RPMI7951 (cell line): ENCODE data around the gene IKBIP. TPM values are rescaled to one million over a fixed set of nuclear protein-coding genes. Genes with fewer than 3 reads are reported as not detected.
"Not testable (repeated sequence)": the region's sequence is repeated elsewhere in the genome, so short reads cannot be mapped to it uniquely, and the experiment has no call there.

Experiments used
- DNase-seq: peaks from one replicate; pipeline ENCODE4 v3.0.0-alpha.2; 2012; ENCODE audit warnings: low read depth
- total RNA-seq: library from RNA; depleted of rRNA; stranded (reverse); fragments of >200 nt; shearing (Covaris generic); gene quantifications from 2 replicates; pipeline ENCODE4 v1.2.3, GENCODE V29; 2014; rRNA removed

The IKBIP gene, protein sequence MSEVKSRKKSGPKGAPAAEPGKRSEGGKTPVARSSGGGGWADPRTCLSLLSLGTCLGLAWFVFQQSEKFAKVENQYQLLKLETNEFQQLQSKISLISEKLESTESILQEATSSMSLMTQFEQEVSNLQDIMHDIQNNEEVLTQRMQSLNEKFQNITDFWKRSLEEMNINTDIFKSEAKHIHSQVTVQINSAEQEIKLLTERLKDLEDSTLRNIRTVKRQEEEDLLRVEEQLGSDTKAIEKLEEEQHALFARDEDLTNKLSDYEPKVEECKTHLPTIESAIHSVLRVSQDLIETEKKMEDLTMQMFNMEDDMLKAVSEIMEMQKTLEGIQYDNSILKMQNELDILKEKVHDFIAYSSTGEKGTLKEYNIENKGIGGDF
- 92.2 and 94.1 TPM in 2 replicates for total RNA-seq

GRCh38 chr12:98644712-98645571 lies at the start of gene IKBIP, which contains the start of gene APAF1:
Gene IKBIP, minus strand, starts transcription at chr12:98644788. Its CDS starts 87 bp downstream, at chr12:98644701.
Gene APAF1, plus strand, starts transcription at chr12:98645290. Its CDS starts 3,070 bp downstream, at chr12:98648360.
- peak; percentile 93 for DNase-seq

DNA sequence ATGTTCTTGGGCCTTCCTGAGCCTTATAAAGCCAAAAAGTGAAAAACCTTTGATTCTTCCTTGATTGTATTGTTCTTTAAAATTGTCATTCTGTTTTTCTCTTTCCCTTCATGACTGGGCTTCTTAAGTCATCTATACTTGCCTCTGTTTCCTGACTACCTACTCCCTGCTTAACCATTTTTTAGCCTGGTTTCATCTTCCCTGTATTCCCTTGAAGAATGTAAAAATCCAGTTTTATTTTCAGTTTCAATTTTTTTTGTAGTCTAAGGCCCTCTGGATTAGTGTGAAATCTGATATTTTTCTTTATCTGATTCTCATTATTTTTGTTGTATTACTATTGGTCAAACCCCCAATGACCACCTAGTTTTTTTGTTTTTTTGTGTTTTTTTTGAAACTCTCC lies 46.8 kb upstream of the IKBIP start:
- DNase-seq, result no peak

GRCh38 chr12:98686603-98687002 lies 42.0 kb upstream of the IKBIP start:
- DNase-seq, result no peak

GRCh38 chr12:98684199-98684598 lies 39.6 kb upstream of the IKBIP start:
- DNase-seq, result no peak

DNA sequence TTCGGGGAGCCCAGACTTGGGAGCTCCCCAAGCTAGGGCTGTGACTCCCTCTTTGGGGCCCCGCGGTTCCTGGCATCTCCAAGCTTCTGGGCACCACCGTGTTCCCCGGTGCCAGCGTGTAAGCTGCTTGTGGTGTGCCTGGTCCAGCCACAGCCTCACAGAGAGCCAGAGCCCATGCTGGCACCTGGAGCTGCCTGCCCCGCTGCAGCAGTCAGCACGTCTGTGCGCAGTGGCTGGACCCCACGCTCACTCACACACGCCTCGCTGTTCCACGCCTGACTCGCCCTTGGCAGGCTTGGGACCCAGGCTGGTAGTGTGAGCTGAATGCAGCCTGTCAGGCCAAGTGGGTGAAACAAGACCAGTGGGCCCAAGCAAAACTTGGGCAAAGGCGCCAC lies 35.0 kb upstream of the IKBIP start:
- DNase-seq, result no peak

- no peak for DNase-seq
These were observed 34.5 kb upstream of the IKBIP start for GRCh38 chr12:98678946-98679610.

GRCh38 chr12:98678236-98678945 lies 33.8 kb upstream of the IKBIP start:
- DNase-seq, result no peak

GRCh38 chr12:98674841-98675240 lies 30.3 kb upstream of the IKBIP start:
- DNase-seq, result no peak

GRCh38 chr12:98671459-98671858 lies 26.9 kb upstream of the IKBIP start:
- no peak for DNase-seq

- no peak for DNase-seq
These were observed 25.2 kb upstream of the IKBIP start for GRCh38 chr12:98669751-98670150.

DNA sequence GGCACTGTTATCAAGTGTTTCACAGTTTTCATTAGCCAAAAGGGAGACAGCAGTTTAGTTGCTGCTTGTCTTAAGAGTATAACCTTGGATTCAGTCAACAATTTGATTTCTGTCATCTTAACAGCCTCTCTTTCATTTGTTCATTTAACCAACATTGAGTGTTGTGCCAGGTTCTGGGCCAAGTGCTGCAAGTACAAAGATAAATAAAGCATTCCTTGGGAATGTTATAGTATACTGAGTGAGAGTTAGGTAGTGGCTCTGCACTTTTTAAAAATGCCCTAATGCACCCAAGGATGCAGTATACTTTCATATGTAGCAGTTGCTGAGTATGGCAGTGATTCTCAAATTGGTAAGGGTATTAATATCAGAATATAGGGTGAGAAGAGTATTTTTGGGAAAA lies 15.9 kb upstream of the IKBIP start:
- no peak for DNase-seq

DNA sequence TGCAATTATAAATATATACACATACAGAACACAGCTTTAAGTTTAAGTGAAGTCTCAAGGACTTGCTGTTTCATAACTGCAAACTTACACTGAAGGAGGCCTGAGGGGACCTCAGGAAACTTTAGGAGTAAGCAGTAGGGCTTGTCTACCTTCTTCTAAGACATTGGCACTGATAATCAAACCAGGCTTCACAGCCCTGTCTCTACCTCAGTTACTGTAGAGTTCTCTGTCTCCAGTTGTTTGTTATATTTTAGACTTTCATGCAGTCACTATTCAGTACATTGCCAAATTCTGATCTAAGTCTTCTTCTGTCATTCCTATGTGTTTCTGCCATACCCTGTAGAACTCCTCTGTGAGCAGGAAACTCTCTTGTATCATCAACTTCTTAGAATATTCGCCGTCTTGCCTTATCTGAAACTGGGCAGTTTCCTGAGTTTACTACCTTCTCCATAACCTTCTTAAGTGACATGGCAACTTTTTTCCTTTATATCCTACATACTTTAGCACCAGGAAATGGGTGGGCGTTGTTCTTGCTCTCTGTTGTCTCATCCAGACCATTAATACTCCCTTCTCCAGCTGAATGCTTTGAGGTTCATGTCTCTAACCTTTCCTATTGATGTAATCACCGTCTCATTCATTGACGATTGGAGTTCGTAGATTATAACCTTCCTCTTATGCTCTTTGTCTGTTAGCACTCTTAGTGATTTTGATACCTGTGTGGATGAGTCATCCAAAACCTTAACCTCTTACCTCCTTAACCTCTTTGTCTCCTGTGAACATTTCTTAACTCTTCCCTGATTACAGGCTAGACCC lies 11.9 kb upstream of the IKBIP start:
- no peak for DNase-seq

DNA sequence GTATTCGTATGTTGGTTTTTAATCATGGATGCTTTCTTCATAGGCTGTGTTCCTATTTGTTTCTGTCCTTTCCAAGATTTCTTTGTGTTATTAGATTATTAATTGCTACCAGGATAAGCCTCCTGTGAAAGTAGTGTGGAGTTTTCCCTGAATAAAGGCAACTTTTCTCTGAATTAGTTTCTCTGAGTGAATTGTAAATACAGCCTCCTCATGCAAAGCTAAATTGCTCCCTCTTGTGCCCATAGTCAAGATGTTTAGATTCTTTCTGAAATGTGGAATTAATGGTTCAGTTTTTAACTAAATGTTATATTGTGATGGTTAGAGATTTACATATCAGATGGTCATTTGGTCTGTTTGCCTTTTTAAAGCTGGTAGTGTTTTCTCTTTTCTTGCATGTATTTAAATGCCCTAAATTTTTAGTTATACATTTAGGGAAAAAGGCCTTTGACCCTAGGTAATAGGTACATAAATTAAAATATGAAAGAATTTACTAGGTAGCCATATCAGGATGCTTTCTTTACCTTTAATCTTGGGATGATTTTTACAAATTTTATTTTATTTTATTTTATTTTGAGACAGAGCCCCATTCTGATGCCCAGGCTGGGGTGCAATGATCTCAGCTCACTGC lies 9.4 kb upstream of the IKBIP start:
- peak; percentile 51 for DNase-seq

GRCh38 chr12:98651328-98651727 lies 6.7 kb upstream of the IKBIP start:
- DNase-seq, result no peak

DNA sequence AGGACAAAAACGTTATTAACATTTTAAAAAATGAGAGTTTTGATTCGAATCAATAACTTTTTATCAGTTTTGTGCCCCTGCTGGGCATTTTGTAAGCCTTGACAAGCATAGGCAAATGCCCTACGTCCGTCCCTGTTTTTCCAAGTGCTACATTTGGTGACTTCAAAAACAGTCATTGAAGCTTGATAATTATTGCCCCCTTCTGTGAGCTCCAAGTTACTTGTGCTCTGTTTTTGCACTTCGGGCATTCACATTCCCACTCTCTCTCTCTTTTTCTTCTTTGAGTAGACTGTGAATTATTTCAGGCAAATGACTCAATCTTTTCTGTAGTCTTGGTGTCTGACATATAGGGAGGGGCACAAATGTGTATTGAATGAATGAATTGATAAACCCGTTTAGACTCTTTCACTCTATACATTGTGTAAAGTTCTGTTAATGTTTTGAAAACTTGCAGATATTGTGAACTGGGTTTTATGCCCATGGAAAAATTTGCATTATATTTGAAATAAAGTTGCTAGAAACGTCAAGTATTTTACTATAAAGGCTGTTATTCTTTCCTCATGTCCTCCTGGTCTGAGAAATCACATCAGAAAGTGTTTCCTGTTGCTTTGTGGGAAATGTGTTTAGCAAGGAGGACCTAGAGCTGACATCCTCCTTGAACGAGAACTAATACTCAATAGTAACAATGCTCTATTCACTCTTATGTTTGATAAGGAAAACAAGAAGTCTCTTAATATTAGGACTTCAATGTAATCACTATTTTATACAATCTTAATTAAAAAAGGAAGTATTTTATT lies 1.9 kb upstream of the IKBIP start:
- peak; percentile 37 for DNase-seq

GRCh38 chr12:98645572-98646067 lies 1.0 kb upstream of the IKBIP start:
- DNase-seq, result no peak

DNA sequence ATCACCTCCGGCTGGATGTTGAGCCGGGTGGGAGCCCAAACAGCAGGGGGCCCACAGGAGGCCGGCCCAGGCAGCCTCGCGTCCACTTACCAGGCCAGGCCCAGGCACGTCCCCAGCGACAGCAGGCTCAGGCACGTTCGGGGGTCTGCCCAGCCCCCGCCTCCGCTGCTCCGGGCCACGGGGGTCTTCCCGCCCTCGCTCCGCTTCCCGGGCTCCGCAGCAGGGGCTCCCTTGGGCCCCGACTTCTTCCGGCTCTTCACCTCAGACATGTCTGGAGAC lies 216 bp downstream of the IKBIP start:
- no peak for DNase-seq

- not testable (repeated sequence) for DNase-seq
These were observed 1.8 kb downstream of the IKBIP start for GRCh38 chr12:98642801-98643200.

DNA sequence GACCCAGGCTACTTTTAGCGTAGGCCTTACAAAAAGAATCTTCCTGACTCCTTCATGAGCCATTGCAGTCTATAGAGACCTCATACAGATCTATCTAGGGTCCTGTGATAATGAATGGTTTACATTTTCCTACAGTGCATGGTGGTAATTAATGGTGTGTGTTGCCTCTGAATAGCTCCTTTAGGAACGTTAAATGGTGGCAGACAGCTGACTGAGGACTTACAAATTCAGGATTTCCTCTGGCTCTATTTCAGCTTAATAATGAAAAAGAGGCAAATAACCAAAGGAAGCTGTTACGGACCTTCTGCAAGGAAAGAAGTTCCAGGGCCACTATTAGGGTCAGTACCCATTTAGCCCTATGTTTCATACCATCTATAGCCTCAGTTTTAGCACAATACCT lies 5.1 kb downstream of the IKBIP start:
- DNase-seq, result no peak
